HG03060 (cell line): ENCODE results near the gene SPRING1.
"Not testable (repeated sequence)": the region's sequence is repeated elsewhere in the genome, so short reads cannot be mapped to it uniquely, and the experiment has no call there.

Source experiments
- ATAC-seq: cut with Tn5 transposase; IDR thresholded peaks from one replicate; pipeline ENCODE4 v1.9.1; 2021; ENCODE audit warnings: low read depth, moderate number of reproducible peaks; ENCODE audit not compliant: unreplicated experiment

The SPRING1 gene

GRCh38 chr12:116742787-116743186 lies 4.9 kb upstream of the SPRING1 start:
- not testable (repeated sequence) for ATAC-seq

GRCh38 chr12:116739381-116739887 lies 1.6 kb upstream of the SPRING1 start:
- no peak for ATAC-seq

GRCh38 chr12:116736962-116737773 lies 701 bp downstream of the SPRING1 start:
- ATAC-seq = no peak

- ATAC-seq = no peak
These were observed 1.8 kb downstream of the SPRING1 start for GRCh38 chr12:116735951-116736599.

- ATAC-seq = no peak
These were observed 2.8 kb downstream of the SPRING1 start for GRCh38 chr12:116735084-116735483.

- ATAC-seq = no peak
These were observed 3.6 kb downstream of the SPRING1 start for GRCh38 chr12:116734156-116734768.

- ATAC-seq = no peak
These were observed 6.1 kb downstream of the SPRING1 start for GRCh38 chr12:116731801-116732200.

- no peak for ATAC-seq
These were observed 10.0 kb downstream of the SPRING1 start for GRCh38 chr12:116727891-116728290.

GRCh38 chr12:116727261-116727660 lies 10.6 kb downstream of the SPRING1 start:
- no peak for ATAC-seq

- ATAC-seq = no peak
These were observed 11.2 kb downstream of the SPRING1 start for GRCh38 chr12:116726694-116727093.

GRCh38 chr12:116722245-116722644 lies 15.6 kb downstream of the SPRING1 start:
- ATAC-seq = no peak

- ATAC-seq = no peak
These were observed 17.9 kb downstream of the SPRING1 start for GRCh38 chr12:116719731-116720528.

- ATAC-seq = no peak
These were observed 19.0 kb downstream of the SPRING1 start for GRCh38 chr12:116718655-116719454.

- no peak for ATAC-seq
These were observed 20.1 kb downstream of the SPRING1 start for GRCh38 chr12:116717466-116718437.

- no peak for ATAC-seq
These were observed 23.7 kb downstream of the SPRING1 start for GRCh38 chr12:116714175-116714574.

- ATAC-seq = no peak
These were observed 24.3 kb downstream of the SPRING1 start for GRCh38 chr12:116713527-116713926.

- no peak for ATAC-seq
These were observed 25.2 kb downstream of the SPRING1 start for GRCh38 chr12:116712458-116713303.
